Panc1 (cell line): ENCODE results near the gene METRN. TPM values are rescaled to one million over a fixed set of nuclear protein-coding genes. Genes with fewer than 3 reads are reported as not detected.

Experiments used
- ATAC-seq: fragments of 200-7000 bp; cut with Tn5 transposase; 2 replicates; pipeline ENCODE4 v1.9.1; 2020; ENCODE audit warnings: mild to moderate bottlenecking, moderate library complexity
- BruUV-seq: library from RNA; stranded (reverse); fragments of 400-500 nt; replicated peaks from 2 replicates; lab custom pipeline; 2021; lab: Mats Ljungman, UMichigan
- CTCF ChIA-PET: fragments of 300-600 bp; sonication (Branson Sonifier 250); formaldehyde crosslinking; loops from one replicate; lab custom pipeline; 2022; ENCODE audit warnings: antibody characterized with exemption; lab: Charles Lee
- POLR2A ChIA-PET: fragments of 300-600 bp; sonication (Branson Sonifier 250); formaldehyde crosslinking; loops from one replicate; lab custom pipeline; 2022; ENCODE audit warnings: antibody characterized with exemption; lab: Charles Lee
- DNase-seq: peaks from one replicate; pipeline ENCODE4 v3.0.0-alpha.2; 2010; ENCODE audit warnings: low read depth, low spot score
- H3K27ac ChIP-seq: 2 replicates; pipeline ENCODE4 v1.5.1; 2011; ENCODE audit warnings: mild to moderate bottlenecking, low read length, inconsistent platforms
- H3K27me3 ChIP-seq: fragments of 200-500 bp; sonication (Bioruptor generic); 2 replicates; pipeline ENCODE4 v1.6.0; 2014; ENCODE audit warnings: low read length, inconsistent platforms; ENCODE audit not compliant: control insufficient read depth, insufficient read depth
- H3K36me3 ChIP-seq: fragments of 200-500 bp; sonication (Bioruptor generic); 2 replicates; pipeline ENCODE4 v1.5.1; 2014; ENCODE audit warnings: inconsistent platforms, mild to moderate bottlenecking, low read length, moderate library complexity; ENCODE audit not compliant: control insufficient read depth, insufficient read depth
- H3K4me1 ChIP-seq: 2 replicates; pipeline ENCODE4 v1.5.1; 2011; ENCODE audit warnings: inconsistent platforms, mild to moderate bottlenecking, low read length, moderate library complexity; ENCODE audit not compliant: control insufficient read depth, insufficient read depth
- H3K4me3 ChIP-seq, 2 experiments: 2 replicates each; pipeline ENCODE4 v1.5.1; 2011 to 2012; ENCODE audit warnings: low read depth in 2 of 2, low read length in 2 of 2, mild to moderate bottlenecking in 2 of 2, inconsistent platforms in 1 of 2, moderate library complexity in 1 of 2
- H3K9me3 ChIP-seq: fragments of 200-500 bp; sonication (Bioruptor generic); 2 replicates; pipeline ENCODE4 v1.5.1; 2014; ENCODE audit warnings: low read depth, mild to moderate bottlenecking, inconsistent platforms, low read length, moderate library complexity; ENCODE audit not compliant: control insufficient read depth, insufficient read depth
- CTCF ChIP-seq: fragments of 450-650 bp; IDR thresholded peaks from 2 replicates; pipeline ENCODE4 v1.5.1; 2017; ENCODE audit warnings: mild to moderate bottlenecking
- POLR2AphosphoS5 ChIP-seq: IDR thresholded peaks from 2 replicates; pipeline ENCODE4 v1.6.1; 2012; ENCODE audit warnings: mild to moderate bottlenecking, low read depth, low read length, moderate library complexity
- REST ChIP-seq, 2 experiments: IDR thresholded peaks; 2 replicates each; pipeline ENCODE4 v1.6.1; 2011 to 2012; ENCODE audit warnings: low read depth in 2 of 2, control low read depth in 1 of 2, low read length in 1 of 2, mild to moderate bottlenecking in 1 of 2, moderate library complexity in 1 of 2; ENCODE audit not compliant: insufficient read depth in 1 of 2
- SIN3A ChIP-seq: IDR thresholded peaks from 2 replicates; pipeline ENCODE4 v1.6.1; 2012; ENCODE audit warnings: low read depth, mild to moderate bottlenecking, low read length, moderate library complexity, borderline replicate concordance; ENCODE audit not compliant: insufficient read depth
- in situ Hi-C: cut with HindIII; loops from 2 replicates; pipeline ENCODE4 v1.10.0; 2016; ENCODE audit warnings: low sequenced_read_pairs, low pct_unique_long_range_greater_than_20kb
- intact Hi-C: fragments of 100-400 bp; cut with micrococcal nuclease; formaldehyde crosslinking; loops from one replicate; pipeline ENCODE4 v1.10.0; 2022; ENCODE audit not compliant: unreplicated experiment
- total RNA-seq: library from RNA; stranded (reverse); gene quantifications from one replicate; pipeline ENCODE4 v1.2.1, GENCODE V29; 2021; ENCODE audit not compliant: unreplicated experiment

METRN gene
- total RNA-seq, 1 experiment from 2014 or later: 407 TPM

GRCh38 chr16:764184-764750 lies 49.3 kb downstream of the METRN start:
- intact Hi-C loops: no loop called here
- Histone ChIP-seq H3K27ac (no peak overlapping the region), H3K36me3 (no peaks in the 10 kb centered on the region), H3K4me3 (no peak overlapping the region), H3K27me3 (no peaks in the 10 kb centered on the region), H3K9me3 (no peaks in the 10 kb centered on the region), H3K4me1 (peaks cover 18% of the 10 kb centered on the region)
- no peak for DNase-seq
- POLR2A ChIA-PET: no interaction called here
- no TSS peak for BruUV-seq
- no peak for ATAC-seq
- no peak for TF ChIP-seq REST (IDR thresholded peaks at IDR 0.05; ENCODE audit: insufficient read depth in 1 of 2, low read depth in 2 of 2, low read length in 1 of 2)
- no peak for TF ChIP-seq SIN3A
- in situ Hi-C loops: no loop called here
- CTCF ChIA-PET: no interaction called here

GRCh38 chr16:764848-765487 lies 50.0 kb downstream of the METRN start:
- CTCF ChIA-PET: no interaction called here
- no peak overlapping the region for H3K4me3 ChIP-seq
- no peaks in the 10 kb centered on the region for H3K9me3 ChIP-seq
- DNase-seq: no peak
- TF ChIP-seq SIN3A: no peak
- no peak for TF ChIP-seq CTCF
- no peak for TF ChIP-seq REST (IDR thresholded peaks at IDR 0.05; ENCODE audit: insufficient read depth in 1 of 2, low read depth in 2 of 2, low read length in 1 of 2)
- no peak for TF ChIP-seq POLR2AphosphoS5
- peaks cover 18% of the 10 kb centered on the region for H3K4me1 ChIP-seq
- ATAC-seq: no peak
- in situ Hi-C loops (no loop called here), intact Hi-C loops (no loop called here)
- no peaks in the 10 kb centered on the region for H3K27me3 ChIP-seq
- no TSS peak for BruUV-seq
- POLR2A ChIA-PET: interaction anchor here (1.1 kb wide), 1 partner anchor 12 kb away, joined by 11 read pairs; no protein-coding TSS in a partner anchor
- H3K36me3 ChIP-seq: no peaks in the 10 kb centered on the region
- no peak overlapping the region for H3K27ac ChIP-seq
